Uterus (tissue), 2 donors: ENCODE data around the gene RANBP1.

Experiments used
- POLR2A ChIP-seq, 2 donors: fragments of 450-650 bp; IDR thresholded peaks; one replicate each; pipeline ENCODE4 v1.6.1; 2016; ENCODE audit warnings: antibody characterized with exemption in 2 of 2, mild to moderate bottlenecking in 1 of 2, moderate library complexity in 1 of 2
- TF ChIP-seq, protein P1 (sequence below), 4 experiments: fragments of 200-600 bp in 2 of 4; fragments of 450-650 bp in 2 of 4; sonication (generic) in 2 of 4; IDR thresholded peaks; one replicate each; pipeline ENCODE4 v1.5.1; 2016 to 2019; ENCODE audit warnings: antibody characterized with exemption in 4 of 4, mild to moderate bottlenecking in 2 of 4, moderate library complexity in 1 of 4

DNA sequence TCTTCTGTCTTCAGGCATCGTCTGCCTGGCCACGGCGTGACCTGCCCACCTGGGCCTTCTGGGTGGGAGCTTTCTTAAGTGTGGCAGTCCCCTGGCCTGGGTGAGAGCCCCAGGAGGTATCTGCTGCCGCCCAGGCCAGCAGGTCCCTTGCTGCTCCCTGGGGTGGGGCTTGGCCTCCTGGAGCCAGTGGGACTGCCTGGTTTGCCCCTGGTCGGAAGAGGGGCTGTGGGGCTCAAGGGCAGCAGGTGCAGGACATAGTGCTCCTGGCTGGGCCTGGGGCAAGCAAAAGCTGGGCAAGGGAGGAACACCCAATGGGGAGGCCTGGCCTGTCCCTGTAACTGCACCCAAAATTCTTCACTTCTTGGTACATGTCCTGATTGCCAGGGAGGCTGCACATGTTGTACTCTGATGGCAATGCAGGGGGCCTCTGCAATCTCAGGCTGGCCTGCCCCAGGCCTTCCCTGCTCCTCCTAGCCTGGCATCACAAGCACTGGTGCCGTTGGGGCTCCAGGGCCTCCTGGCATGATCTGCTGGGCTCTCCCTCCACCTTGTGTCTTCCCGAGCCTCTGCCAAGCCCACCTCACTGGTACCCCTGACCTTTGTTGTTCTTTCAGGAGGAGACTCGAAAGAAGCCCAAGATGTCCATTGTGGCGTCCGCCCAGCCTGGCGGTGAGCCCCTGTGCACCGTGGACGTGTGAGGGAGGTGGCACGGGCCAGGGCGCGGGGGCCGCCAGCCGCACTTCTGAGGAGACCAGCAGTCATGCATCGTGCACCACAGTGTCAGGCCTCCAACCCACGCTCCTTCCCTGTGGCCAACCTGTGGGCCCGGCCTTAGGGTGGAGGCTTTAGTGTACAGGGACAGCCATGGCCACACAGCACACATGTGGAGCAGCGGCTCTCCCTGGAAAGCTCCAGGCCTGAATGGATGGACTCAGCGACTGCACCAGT, 6.2 kb upstream of the RANBP1 start:
- TF ChIP-seq, protein P1, sequence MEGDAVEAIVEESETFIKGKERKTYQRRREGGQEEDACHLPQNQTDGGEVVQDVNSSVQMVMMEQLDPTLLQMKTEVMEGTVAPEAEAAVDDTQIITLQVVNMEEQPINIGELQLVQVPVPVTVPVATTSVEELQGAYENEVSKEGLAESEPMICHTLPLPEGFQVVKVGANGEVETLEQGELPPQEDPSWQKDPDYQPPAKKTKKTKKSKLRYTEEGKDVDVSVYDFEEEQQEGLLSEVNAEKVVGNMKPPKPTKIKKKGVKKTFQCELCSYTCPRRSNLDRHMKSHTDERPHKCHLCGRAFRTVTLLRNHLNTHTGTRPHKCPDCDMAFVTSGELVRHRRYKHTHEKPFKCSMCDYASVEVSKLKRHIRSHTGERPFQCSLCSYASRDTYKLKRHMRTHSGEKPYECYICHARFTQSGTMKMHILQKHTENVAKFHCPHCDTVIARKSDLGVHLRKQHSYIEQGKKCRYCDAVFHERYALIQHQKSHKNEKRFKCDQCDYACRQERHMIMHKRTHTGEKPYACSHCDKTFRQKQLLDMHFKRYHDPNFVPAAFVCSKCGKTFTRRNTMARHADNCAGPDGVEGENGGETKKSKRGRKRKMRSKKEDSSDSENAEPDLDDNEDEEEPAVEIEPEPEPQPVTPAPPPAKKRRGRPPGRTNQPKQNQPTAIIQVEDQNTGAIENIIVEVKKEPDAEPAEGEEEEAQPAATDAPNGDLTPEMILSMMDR (IDR thresholded peaks at IDR 0.05): no peak
- TF ChIP-seq POLR2A (IDR thresholded peaks at IDR 0.05): no peak
